Gastrocnemius medialis (tissue), 4 donors: ENCODE results near the gene OGG1. TPM values are rescaled to one million over a fixed set of nuclear protein-coding genes. Genes with fewer than 3 reads are reported as not detected.
A peak's percentile ranks its signal among the peaks of the same experiment; 100 is the strongest.

ENCODE experiments used
- ATAC-seq, 2 donors: fragments of 150-250 bp; one replicate each; pipeline ENCODE4 v1.9.1; 2016
- DNase-seq, 2 donors: peaks; one replicate each; pipeline ENCODE4 v3.0.0-alpha.2; 2019
- H3K27ac ChIP-seq, 4 donors: fragments of 200-600 bp; sonication (generic); 1 replicate in 1 of 4; 2 replicates in 3 of 4; pipeline ENCODE4 v1.5.1; 2016 to 2018; ENCODE audit warnings: mild to moderate bottlenecking in 2 of 4, moderate library complexity in 1 of 4
- H3K27me3 ChIP-seq, 3 donors: fragments of 200-600 bp; sonication (generic) in 2 of 3; 1 replicate in 1 of 3; 2 replicates in 2 of 3; pipeline versions ENCODE4 v1.5.1 to v1.6.0; 2016 to 2019; ENCODE audit warnings: mild to moderate bottlenecking in 1 of 3, moderate library complexity in 1 of 3
- H3K36me3 ChIP-seq, 2 donors: fragments of 200-600 bp; sonication (generic) in 1 of 2; one replicate each; pipeline ENCODE4 v1.5.1; 2017 to 2018
- H3K4me1 ChIP-seq, 2 donors: fragments of 200-600 bp; sonication (generic) in 1 of 2; one replicate each; pipeline ENCODE4 v1.5.1; 2016 to 2017; ENCODE audit warnings: mild to moderate bottlenecking in 2 of 2
- H3K4me3 ChIP-seq, 4 donors: fragments of 200-600 bp; sonication (generic) in 3 of 4; 1 replicate in 1 of 4; 2 replicates in 3 of 4; pipeline ENCODE4 v1.5.1; 2016 to 2019; ENCODE audit warnings: mild to moderate bottlenecking in 2 of 4
- H3K9me3 ChIP-seq, 3 donors: fragments of 200-600 bp; sonication (generic) in 2 of 3; 1 replicate in 1 of 3; 2 replicates in 2 of 3; pipeline ENCODE4 v1.5.1; 2016 to 2019
- CTCF ChIP-seq, 5 experiments: fragments of 450-650 bp in 3 of 5; fragments of 200-600 bp in 2 of 5; sonication (generic) in 2 of 5; IDR thresholded peaks in 4 of 5; conservative IDR thresholded peaks in 1 of 5; 1 replicate in 4 of 5; 2 replicates in 1 of 5; pipeline ENCODE4 v1.5.1; 2016 to 2019; ENCODE audit warnings: antibody characterized with exemption in 5 of 5, mild to moderate bottlenecking in 3 of 5, moderate library complexity in 3 of 5
- POLR2A ChIP-seq, 2 donors: fragments of 450-650 bp; IDR thresholded peaks; one replicate each; pipeline ENCODE4 v1.6.1; 2017; ENCODE audit warnings: antibody characterized with exemption in 2 of 2, mild to moderate bottlenecking in 2 of 2, moderate library complexity in 2 of 2
- in situ Hi-C, 4 donors: fragments of 200-750 bp; cut with MboI; loops; one replicate each; pipeline versions ENCODE4 v1.15.0 to v1.8.0; 2017; ENCODE audit warnings: low sequenced_read_pairs in 4 of 4
- intact Hi-C: fragments of 100-400 bp; cut with DNase I; formaldehyde crosslinking; loops from one replicate; pipeline ENCODE4 v1.15.1; 2023; ENCODE audit warnings: low total_unique reads
- total RNA-seq, 4 donors: library from RNA; depleted of rRNA; stranded (reverse); fragments of >200 nt; gene quantifications; one replicate each; pipeline versions ENCODE4 v1.1.0 to v1.2.3, GENCODE V29; 2016

Gene OGG1
- total RNA-seq, 4 donors from 2014 or later, result 4.1 to 13.3 (median 7.4) TPM

GRCh38 chr3:9791127-9791526, 41.4 kb downstream of the OGG1 start:
- no peak overlapping the region for H3K4me3 ChIP-seq
- in situ Hi-C loops, result no loop called here
- DNase-seq (no peak), ATAC-seq (no peak)
- no peaks in the 10 kb centered on the region for H3K9me3 ChIP-seq
- TF ChIP-seq CTCF (IDR thresholded peaks at IDR 0.05 in 4 of 5, conservative IDR thresholded peaks at IDR 0.05 in 1 of 5), result no peak
- TF ChIP-seq POLR2A (IDR thresholded peaks at IDR 0.05), result no peak
- H3K36me3 ChIP-seq, result peaks cover 0 to 21% of the 10 kb centered on the region in 2 donors
- peak overlapping the region; percentile 93 to 99 (median 98) for H3K27ac ChIP-seq
- H3K4me1 ChIP-seq, result peaks cover 20 to 24% of the 10 kb centered on the region in 2 donors
- intact Hi-C loops, result no loop called here
- no peaks in the 10 kb centered on the region for H3K27me3 ChIP-seq

- no peak for DNase-seq
These were observed 42.1 kb downstream of the OGG1 start for GRCh38 chr3:9791790-9792404.

GRCh38 chr3:9792405-9793160, 42.8 kb downstream of the OGG1 start, which contains the start of the genes ARPC4 and TADA3:
Gene ARPC4, plus strand, starts transcription at chr3:9793082. Its CDS starts 40 bp downstream, at chr3:9793122.
Gene TADA3, minus strand, starts transcription at chr3:9792473. Its CDS starts 1,007 bp downstream, at chr3:9791466.
- H3K4me1 ChIP-seq, result peaks cover 20 to 27% of the 10 kb centered on the region in 2 donors
- peak within 1 kb of the TSS; percentile 89 to 99 (median 94) for H3K4me3 ChIP-seq
- H3K27me3 ChIP-seq, result no peaks in the 10 kb centered on the region
- H3K27ac ChIP-seq, result peak within 1 kb of the TSS; percentile 93 to 99 (median 98)
- ATAC-seq, result peak; percentile 97
- H3K36me3 ChIP-seq, result peaks cover under 1 to 14% of the 10 kb centered on the region in 2 donors
- TF ChIP-seq CTCF (IDR thresholded peaks at IDR 0.05 in 4 of 5, conservative IDR thresholded peaks at IDR 0.05 in 1 of 5) (peak in 2 of 5 experiments; percentile 20 to 40), POLR2A (IDR thresholded peaks at IDR 0.05) (peak; percentile 63 to 83)
- intact Hi-C loops (loop anchor here (1.0 to 2.0 kb wide), 4 partner anchors 43 to 144 kb away; partner anchors contain the start of genes BRPF1, MTMR14, OGG1 and RPUSD3), in situ Hi-C loops (no loop called here)
- peak; percentile 87 to 88 for DNase-seq
- H3K9me3 ChIP-seq, result no peaks in the 10 kb centered on the region

More at GRCh38 chr3:9791790-9792404, 42.1 kb downstream of the OGG1 start:
- H3K36me3 ChIP-seq, result peaks cover 0 to 14% of the 10 kb centered on the region in 2 donors
- H3K27me3 ChIP-seq, result no peaks in the 10 kb centered on the region
- peaks cover 20 to 24% of the 10 kb centered on the region in 2 donors for H3K4me1 ChIP-seq
- intact Hi-C loops, result loop anchor here (1.0 to 2.0 kb wide), 4 partner anchors 43 to 143 kb away; partner anchors contain the start of genes BRPF1, MTMR14, OGG1 and RPUSD3
- no peaks in the 10 kb centered on the region for H3K9me3 ChIP-seq
- peak overlapping the region; percentile 93 to 99 (median 98) for H3K27ac ChIP-seq
- H3K4me3 ChIP-seq, result peak overlapping the region; percentile 89 to 99 (median 94)
- peak in 1 of 2 donors; percentile 2 for ATAC-seq
- in situ Hi-C loops, result no loop called here
- TF ChIP-seq CTCF (IDR thresholded peaks at IDR 0.05 in 4 of 5, conservative IDR thresholded peaks at IDR 0.05 in 1 of 5) (no peak), POLR2A (IDR thresholded peaks at IDR 0.05) (no peak)

GRCh38 chr3:9793161-9793781, 43.5 kb downstream of the OGG1 start:
- Histone ChIP-seq H3K9me3 (no peaks in the 10 kb centered on the region), H3K27me3 (no peaks in the 10 kb centered on the region), H3K36me3 (peaks cover 4 to 21% of the 10 kb centered on the region in 2 donors), H3K27ac (peak overlapping the region; percentile 93 to 99 (median 98)), H3K4me3 (peak overlapping the region; percentile 89 to 99 (median 94)), H3K4me1 (peaks cover 20 to 27% of the 10 kb centered on the region in 2 donors)
- intact Hi-C loops (loop anchor here (2.0 kb wide), 1 partner anchor 144 kb away; the partner anchor contains the start of gene MTMR14), in situ Hi-C loops (no loop called here)
- peak; percentile 31 to 34 for ATAC-seq
- TF ChIP-seq POLR2A (IDR thresholded peaks at IDR 0.05) (no peak), CTCF (IDR thresholded peaks at IDR 0.05 in 4 of 5, conservative IDR thresholded peaks at IDR 0.05 in 1 of 5) (no peak)
- no peak for DNase-seq
